Neutrophil (primary cell): ENCODE measurements around the gene PPP6R2.
A peak's percentile ranks its signal among the peaks of the same experiment; 100 is the strongest.

Experiments
- H3K27ac ChIP-seq: fragments of 200-600 bp; sonication (generic); 2 replicates; pipeline ENCODE4 v1.5.1; 2016; ENCODE audit warnings: mild to moderate bottlenecking, moderate library complexity
- H3K27me3 ChIP-seq: fragments of 200-600 bp; sonication (generic); 2 replicates; pipeline ENCODE4 v1.6.0; 2016; ENCODE audit warnings: mild to moderate bottlenecking
- H3K36me3 ChIP-seq: fragments of 200-600 bp; sonication (generic); 2 replicates; pipeline ENCODE4 v1.5.1; 2017
- H3K4me1 ChIP-seq, 2 experiments: fragments of 200-600 bp in 1 of 2; sonication (generic) in 1 of 2; 1 replicate in 1 of 2; 2 replicates in 1 of 2; pipeline versions ENCODE4 v1.5.1 to v1.6.1; 2013 to 2016; ENCODE audit warnings: low read depth in 1 of 2, low read length in 1 of 2, mild to moderate bottlenecking in 1 of 2, moderate library complexity in 1 of 2; ENCODE audit not compliant: control insufficient read depth in 1 of 2, insufficient read depth in 1 of 2
- H3K4me3 ChIP-seq, 2 experiments: fragments of 200-600 bp in 1 of 2; sonication (generic) in 1 of 2; 1 replicate in 1 of 2; 2 replicates in 1 of 2; pipeline ENCODE4 v1.5.1; 2013 to 2016; ENCODE audit warnings: low read depth in 1 of 2, low read length in 1 of 2, mild to moderate bottlenecking in 1 of 2, moderate library complexity in 1 of 2
- H3K9me3 ChIP-seq: fragments of 200-600 bp; sonication (generic); 2 replicates; pipeline ENCODE4 v1.5.1; 2016
- TF ChIP-seq, protein P1 (sequence below): fragments of 200-600 bp; sonication (generic); IDR thresholded peaks from 2 replicates; pipeline ENCODE4 v1.5.1; 2016; ENCODE audit warnings: antibody characterized with exemption

The PPP6R2 gene

DNA sequence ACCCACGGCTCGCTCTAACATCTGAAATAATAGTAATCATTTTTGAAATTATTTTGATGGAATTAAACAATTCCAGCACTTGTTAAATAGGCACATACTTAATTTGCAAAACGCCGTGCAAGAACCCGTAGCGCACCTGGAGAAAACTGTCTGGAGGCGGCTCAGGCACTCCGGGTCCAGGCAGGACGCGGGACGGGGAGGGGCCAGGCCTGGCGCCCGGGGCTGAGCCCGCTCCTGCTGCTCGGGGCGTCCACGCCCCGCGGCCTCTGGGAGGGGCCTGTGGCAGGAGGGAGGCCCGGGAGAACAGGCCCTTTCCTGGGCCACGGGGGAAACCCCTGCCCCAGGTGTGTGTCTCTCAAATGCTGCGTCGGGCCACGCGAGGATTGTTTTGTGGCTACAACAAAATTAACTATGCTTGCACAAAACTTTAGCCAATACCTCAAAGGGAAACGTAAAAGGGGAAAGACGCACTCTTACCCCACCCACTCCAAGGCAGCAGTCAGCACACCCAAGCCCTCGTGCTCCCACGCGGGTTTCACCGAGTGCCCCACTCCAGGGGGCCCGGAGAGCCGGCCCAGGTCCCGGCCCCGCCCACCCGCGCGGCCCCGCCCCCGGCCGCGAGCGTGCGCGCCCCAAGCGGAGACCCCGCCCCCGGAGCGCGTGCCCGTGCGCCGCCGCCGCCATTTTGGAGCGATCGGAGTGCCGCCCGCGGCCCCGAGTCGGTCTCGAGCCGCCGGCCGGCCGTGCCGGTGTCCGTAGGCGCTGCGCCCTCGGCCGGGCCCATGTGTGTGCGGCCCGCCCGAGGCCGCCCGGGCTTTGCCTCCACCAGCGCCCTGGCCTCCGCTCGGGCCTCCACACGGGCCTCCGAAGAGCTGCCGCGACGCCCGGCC is at the start of gene PPP6R2:
Gene PPP6R2 (plus strand): TSS at position 677 of the 890 bp plus-strand sequence. CDS start 50,582 bp downstream, outside the sequence.
- H3K27me3 ChIP-seq, result no peaks in the 10 kb centered on the region
- peaks cover 12 to 13% of the 10 kb centered on the region in 2 experiments for H3K4me1 ChIP-seq
- peak within 1 kb of the TSS; percentile 80 for H3K27ac ChIP-seq
- H3K4me3 ChIP-seq, result peak within 1 kb of the TSS; percentile 80 to 85
- TF ChIP-seq, protein P1, sequence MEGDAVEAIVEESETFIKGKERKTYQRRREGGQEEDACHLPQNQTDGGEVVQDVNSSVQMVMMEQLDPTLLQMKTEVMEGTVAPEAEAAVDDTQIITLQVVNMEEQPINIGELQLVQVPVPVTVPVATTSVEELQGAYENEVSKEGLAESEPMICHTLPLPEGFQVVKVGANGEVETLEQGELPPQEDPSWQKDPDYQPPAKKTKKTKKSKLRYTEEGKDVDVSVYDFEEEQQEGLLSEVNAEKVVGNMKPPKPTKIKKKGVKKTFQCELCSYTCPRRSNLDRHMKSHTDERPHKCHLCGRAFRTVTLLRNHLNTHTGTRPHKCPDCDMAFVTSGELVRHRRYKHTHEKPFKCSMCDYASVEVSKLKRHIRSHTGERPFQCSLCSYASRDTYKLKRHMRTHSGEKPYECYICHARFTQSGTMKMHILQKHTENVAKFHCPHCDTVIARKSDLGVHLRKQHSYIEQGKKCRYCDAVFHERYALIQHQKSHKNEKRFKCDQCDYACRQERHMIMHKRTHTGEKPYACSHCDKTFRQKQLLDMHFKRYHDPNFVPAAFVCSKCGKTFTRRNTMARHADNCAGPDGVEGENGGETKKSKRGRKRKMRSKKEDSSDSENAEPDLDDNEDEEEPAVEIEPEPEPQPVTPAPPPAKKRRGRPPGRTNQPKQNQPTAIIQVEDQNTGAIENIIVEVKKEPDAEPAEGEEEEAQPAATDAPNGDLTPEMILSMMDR, result peak; percentile 15
- H3K9me3 ChIP-seq, result no peaks in the 10 kb centered on the region
- no peaks in the 10 kb centered on the region for H3K36me3 ChIP-seq

GRCh38 chr22:50293441-50294318 is 49.4 kb upstream of the PPP6R2 start:
- peaks cover 73% of the 10 kb centered on the region for H3K27me3 ChIP-seq
- H3K4me3 ChIP-seq, result no peak overlapping the region
- no peaks in the 10 kb centered on the region for H3K36me3 ChIP-seq
- TF ChIP-seq, protein P1, result no peak
- H3K9me3 ChIP-seq, result no peaks in the 10 kb centered on the region
- H3K27ac ChIP-seq, result no peak overlapping the region
- no peaks in the 10 kb centered on the region for H3K4me1 ChIP-seq

GRCh38 chr22:50294319-50294656 is 48.8 kb upstream of the PPP6R2 start:
- peaks cover 0 to 1% of the 10 kb centered on the region in 2 experiments for H3K4me1 ChIP-seq
- H3K36me3 ChIP-seq, result no peaks in the 10 kb centered on the region
- TF ChIP-seq, protein P1, result no peak
- H3K27me3 ChIP-seq, result peaks cover 79% of the 10 kb centered on the region
- no peak overlapping the region for H3K4me3 ChIP-seq
- no peak overlapping the region for H3K27ac ChIP-seq
- H3K9me3 ChIP-seq, result no peaks in the 10 kb centered on the region

GRCh38 chr22:50296658-50297490 is 46.3 kb upstream of the PPP6R2 start:
- no peaks in the 10 kb centered on the region for H3K9me3 ChIP-seq
- H3K36me3 ChIP-seq, result no peaks in the 10 kb centered on the region
- no peak overlapping the region for H3K27ac ChIP-seq
- TF ChIP-seq, protein P1, result no peak
- peaks cover 0 to 10% of the 10 kb centered on the region in 2 experiments for H3K4me1 ChIP-seq
- H3K4me3 ChIP-seq, result no peak overlapping the region
- peaks cover 90% of the 10 kb centered on the region for H3K27me3 ChIP-seq
